Testis (tissue), 2 donors: Measurements from ENCODE around the gene CLCN6.

ENCODE experiments used
- CTCF ChIP-seq, 3 experiments: fragments of 450-650 bp in 2 of 3; fragments of 200-600 bp in 1 of 3; sonication (generic) in 1 of 3; IDR thresholded peaks; one replicate each; pipeline ENCODE4 v1.5.1; 2016 to 2019; ENCODE audit warnings: antibody characterized with exemption in 3 of 3, mild to moderate bottlenecking in 2 of 3, moderate library complexity in 1 of 3
- POLR2A ChIP-seq: fragments of 450-650 bp; IDR thresholded peaks from one replicate; pipeline ENCODE4 v1.6.1; 2017; ENCODE audit warnings: antibody characterized with exemption, mild to moderate bottlenecking, moderate library complexity

DNA sequence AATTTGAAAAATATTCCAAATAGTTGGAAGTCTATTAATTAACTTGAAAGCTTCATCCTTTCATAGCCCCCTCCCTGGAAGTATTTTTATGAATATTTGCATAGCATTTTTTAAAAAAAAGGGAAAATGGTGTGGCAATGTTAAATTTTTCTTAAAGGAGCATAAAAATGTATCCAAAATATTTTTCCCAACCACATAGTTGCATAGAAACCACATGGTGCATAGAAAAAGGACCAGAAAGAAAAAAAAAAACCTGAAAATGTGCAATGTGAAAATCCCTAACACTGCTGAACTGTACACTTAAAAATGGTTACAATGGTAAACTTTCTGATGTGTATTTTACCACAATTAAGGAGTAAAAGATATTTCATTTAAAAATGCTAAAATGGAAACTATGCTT, 36.0 kb upstream of the CLCN6 start:
- TF ChIP-seq CTCF (IDR thresholded peaks at IDR 0.05) (no peak), POLR2A (no peak)
